ENCODE data around the gene AHCTF1. TPM values are rescaled to one million over a fixed set of nuclear protein-coding genes. Genes with fewer than 3 reads are reported as not detected.

AHCTF1 gene
- total and polyA plus RNA-seq, 9 of the 15 experiments (the other 6 are each of a cell fraction or from before 2014, with no cell fraction given): 9.4 to 102 (median 47.6) TPM

DNA sequence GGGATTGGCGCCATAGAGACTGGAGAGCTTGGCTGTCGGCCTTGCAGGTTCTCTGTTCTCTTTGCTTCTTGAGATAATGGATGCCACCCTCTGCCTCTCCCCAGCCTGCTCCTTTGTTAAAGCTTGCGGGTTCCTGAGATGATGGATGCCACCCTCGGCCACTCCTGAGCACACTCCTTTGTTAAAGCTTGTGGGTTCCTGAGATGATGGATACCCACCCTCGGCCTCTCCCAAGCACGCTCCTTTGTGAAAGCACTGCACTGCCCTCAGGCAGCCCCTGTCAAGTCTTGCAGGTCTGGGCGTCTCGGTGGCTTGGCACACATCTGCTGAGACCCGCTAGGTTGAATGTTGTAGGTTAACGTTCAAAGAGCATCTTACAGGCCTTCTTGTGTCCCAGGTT lies 131.0 kb downstream of the AHCTF1 start (continued):
- TF ChIP-seq ASH1L (IDR thresholded peaks at IDR 0.05; ENCODE audit: borderline replicate concordance, low read depth, partially characterized antibody): no peak

DNA sequence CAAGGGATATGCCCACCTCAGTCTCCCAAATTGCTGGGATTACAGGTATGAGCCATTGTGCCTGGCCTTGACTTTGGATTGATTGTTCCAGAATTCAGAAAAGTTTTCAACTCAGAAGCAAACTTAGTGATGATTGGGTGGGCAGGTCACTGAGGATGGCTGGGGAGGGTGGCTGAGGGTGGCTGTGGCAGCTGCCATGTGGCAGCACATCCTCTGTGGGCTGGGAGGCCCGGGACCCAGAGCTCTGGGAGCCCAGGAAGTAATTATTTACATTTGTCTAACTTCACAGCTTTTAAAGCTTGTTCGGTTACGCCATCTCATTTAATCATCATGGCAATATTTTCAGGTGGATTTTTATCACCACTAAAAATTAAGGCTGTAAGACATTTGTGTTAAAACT lies 131.4 kb downstream of the AHCTF1 start:
- WGBS (ENCODE audit: insufficient coverage, low coverage, missing lambda C conversion rate): 29% methylated on average over 3 of the region's 3 CpGs
- FAIRE-seq: no peak
- H3K4me1 ChIP-seq (replicated peaks in 1 of 2; ENCODE audit: control insufficient read depth in 2 of 2, insufficient read depth in 2 of 2, low read length in 2 of 2): peaks cover 0 to 11% of the 10 kb centered on the region in 2 experiments; a peak in 2 of 5 replicates
- no peak for TF ChIP-seq TAF15 (IDR thresholded peaks at IDR 0.05; ENCODE audit: low read depth, low read length)
- TF ChIP-seq, protein P1, sequence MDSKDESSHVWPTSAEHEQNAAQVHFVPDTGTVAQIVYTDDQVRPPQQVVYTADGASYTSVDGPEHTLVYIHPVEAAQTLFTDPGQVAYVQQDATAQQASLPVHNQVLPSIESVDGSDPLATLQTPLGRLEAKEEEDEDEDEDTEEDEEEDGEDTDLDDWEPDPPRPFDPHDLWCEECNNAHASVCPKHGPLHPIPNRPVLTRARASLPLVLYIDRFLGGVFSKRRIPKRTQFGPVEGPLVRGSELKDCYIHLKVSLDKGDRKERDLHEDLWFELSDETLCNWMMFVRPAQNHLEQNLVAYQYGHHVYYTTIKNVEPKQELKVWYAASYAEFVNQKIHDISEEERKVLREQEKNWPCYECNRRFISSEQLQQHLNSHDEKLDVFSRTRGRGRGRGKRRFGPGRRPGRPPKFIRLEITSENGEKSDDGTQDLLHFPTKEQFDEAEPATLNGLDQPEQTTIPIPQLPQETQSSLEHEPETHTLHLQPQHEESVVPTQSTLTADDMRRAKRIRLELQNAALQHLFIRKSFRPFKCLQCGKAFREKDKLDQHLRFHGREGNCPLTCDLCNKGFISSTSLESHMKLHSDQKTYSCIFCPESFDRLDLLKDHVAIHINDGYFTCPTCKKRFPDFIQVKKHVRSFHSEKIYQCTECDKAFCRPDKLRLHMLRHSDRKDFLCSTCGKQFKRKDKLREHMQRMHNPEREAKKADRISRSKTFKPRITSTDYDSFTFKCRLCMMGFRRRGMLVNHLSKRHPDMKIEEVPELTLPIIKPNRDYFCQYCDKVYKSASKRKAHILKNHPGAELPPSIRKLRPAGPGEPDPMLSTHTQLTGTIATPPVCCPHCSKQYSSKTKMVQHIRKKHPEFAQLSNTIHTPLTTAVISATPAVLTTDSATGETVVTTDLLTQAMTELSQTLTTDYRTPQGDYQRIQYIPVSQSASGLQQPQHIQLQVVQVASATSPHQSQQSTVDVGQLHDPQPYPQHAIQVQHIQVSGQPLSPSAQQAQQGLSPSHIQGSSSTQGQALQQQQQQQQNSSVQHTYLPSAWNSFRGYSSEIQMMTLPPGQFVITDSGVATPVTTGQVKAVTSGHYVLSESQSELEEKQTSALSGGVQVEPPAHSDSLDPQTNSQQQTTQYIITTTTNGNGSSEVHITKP (IDR thresholded peaks at IDR 0.05; ENCODE audit: partially characterized antibody): no peak
- TF ChIP-seq, protein P2, sequence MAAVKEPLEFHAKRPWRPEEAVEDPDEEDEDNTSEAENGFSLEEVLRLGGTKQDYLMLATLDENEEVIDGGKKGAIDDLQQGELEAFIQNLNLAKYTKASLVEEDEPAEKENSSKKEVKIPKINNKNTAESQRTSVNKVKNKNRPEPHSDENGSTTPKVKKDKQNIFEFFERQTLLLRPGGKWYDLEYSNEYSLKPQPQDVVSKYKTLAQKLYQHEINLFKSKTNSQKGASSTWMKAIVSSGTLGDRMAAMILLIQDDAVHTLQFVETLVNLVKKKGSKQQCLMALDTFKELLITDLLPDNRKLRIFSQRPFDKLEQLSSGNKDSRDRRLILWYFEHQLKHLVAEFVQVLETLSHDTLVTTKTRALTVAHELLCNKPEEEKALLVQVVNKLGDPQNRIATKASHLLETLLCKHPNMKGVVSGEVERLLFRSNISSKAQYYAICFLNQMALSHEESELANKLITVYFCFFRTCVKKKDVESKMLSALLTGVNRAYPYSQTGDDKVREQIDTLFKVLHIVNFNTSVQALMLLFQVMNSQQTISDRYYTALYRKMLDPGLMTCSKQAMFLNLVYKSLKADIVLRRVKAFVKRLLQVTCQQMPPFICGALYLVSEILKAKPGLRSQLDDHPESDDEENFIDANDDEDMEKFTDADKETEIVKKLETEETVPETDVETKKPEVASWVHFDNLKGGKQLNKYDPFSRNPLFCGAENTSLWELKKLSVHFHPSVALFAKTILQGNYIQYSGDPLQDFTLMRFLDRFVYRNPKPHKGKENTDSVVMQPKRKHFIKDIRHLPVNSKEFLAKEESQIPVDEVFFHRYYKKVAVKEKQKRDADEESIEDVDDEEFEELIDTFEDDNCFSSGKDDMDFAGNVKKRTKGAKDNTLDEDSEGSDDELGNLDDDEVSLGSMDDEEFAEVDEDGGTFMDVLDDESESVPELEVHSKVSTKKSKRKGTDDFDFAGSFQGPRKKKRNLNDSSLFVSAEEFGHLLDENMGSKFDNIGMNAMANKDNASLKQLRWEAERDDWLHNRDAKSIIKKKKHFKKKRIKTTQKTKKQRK (IDR thresholded peaks at IDR 0.05; ENCODE audit: borderline replicate concordance, low read depth, low read length): no peak
- TF ChIP-seq ZNF140 (CRISPR knock-in tag; IDR thresholded peaks at IDR 0.05): no peak
- TF ChIP-seq ZBED1 (IDR thresholded peaks at IDR 0.05): no peak
- no peak for TF ChIP-seq ARNT (IDR thresholded peaks at IDR 0.05)
- TF ChIP-seq, protein P3, sequence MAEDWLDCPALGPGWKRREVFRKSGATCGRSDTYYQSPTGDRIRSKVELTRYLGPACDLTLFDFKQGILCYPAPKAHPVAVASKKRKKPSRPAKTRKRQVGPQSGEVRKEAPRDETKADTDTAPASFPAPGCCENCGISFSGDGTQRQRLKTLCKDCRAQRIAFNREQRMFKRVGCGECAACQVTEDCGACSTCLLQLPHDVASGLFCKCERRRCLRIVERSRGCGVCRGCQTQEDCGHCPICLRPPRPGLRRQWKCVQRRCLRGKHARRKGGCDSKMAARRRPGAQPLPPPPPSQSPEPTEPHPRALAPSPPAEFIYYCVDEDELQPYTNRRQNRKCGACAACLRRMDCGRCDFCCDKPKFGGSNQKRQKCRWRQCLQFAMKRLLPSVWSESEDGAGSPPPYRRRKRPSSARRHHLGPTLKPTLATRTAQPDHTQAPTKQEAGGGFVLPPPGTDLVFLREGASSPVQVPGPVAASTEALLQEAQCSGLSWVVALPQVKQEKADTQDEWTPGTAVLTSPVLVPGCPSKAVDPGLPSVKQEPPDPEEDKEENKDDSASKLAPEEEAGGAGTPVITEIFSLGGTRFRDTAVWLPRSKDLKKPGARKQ (CRISPR knock-in tag; IDR thresholded peaks at IDR 0.05): no peak
- TF ChIP-seq, protein P4, sequence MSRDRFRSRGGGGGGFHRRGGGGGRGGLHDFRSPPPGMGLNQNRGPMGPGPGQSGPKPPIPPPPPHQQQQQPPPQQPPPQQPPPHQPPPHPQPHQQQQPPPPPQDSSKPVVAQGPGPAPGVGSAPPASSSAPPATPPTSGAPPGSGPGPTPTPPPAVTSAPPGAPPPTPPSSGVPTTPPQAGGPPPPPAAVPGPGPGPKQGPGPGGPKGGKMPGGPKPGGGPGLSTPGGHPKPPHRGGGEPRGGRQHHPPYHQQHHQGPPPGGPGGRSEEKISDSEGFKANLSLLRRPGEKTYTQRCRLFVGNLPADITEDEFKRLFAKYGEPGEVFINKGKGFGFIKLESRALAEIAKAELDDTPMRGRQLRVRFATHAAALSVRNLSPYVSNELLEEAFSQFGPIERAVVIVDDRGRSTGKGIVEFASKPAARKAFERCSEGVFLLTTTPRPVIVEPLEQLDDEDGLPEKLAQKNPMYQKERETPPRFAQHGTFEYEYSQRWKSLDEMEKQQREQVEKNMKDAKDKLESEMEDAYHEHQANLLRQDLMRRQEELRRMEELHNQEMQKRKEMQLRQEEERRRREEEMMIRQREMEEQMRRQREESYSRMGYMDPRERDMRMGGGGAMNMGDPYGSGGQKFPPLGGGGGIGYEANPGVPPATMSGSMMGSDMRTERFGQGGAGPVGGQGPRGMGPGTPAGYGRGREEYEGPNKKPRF (IDR thresholded peaks at IDR 0.05; ENCODE audit: low read depth, low read length): no peak
- TF ChIP-seq MBD2 (IDR thresholded peaks at IDR 0.05; ENCODE audit: borderline replicate concordance, low read depth): no peak

More for the DNA sequence above, 131.4 kb downstream of the AHCTF1 start:
- Histone ChIP-seq H2AFZ (ENCODE audit: low read depth, low read length) (no peak overlapping the region), H3K9me1 (ENCODE audit: control insufficient read depth, insufficient read depth, low read length) (no peaks in the 10 kb centered on the region), H3K4me3 (no peak overlapping the region), H4K20me1 (replicated peaks; ENCODE audit: control insufficient read depth, insufficient read depth, low read length) (no peaks in the 10 kb centered on the region), H3K27me3 (ENCODE audit: control insufficient read depth in 2 of 2, insufficient read depth in 2 of 2, low read length in 2 of 2) (peaks cover 25 to 61% of the 10 kb centered on the region in 2 experiments; a peak in 4 of 5 replicates), H3K9ac (ENCODE audit: insufficient read depth in 1 of 2, low read depth in 2 of 2, low read length in 2 of 2) (no peak overlapping the region), H3K9me3 (replicated peaks; ENCODE audit: control insufficient read depth, insufficient read depth, low read depth, low read length) (no peaks in the 10 kb centered on the region), H3K4me2 (ENCODE audit: insufficient read depth, low read length) (no peak overlapping the region), H3K27ac (ENCODE audit: extremely low read depth, low read depth, low read length) (no peak overlapping the region), H3K79me2 (ENCODE audit: control insufficient read depth, insufficient read depth, low read length) (no peaks in the 10 kb centered on the region), H3K36me3 (ENCODE audit: control insufficient read depth, insufficient read depth, low read length) (no peaks in the 10 kb centered on the region)
- DNase-seq (ENCODE audit: extremely low read depth in 1 of 4, low spot score in 3 of 4) (no peak), ATAC-seq (no peak)
- in situ Hi-C loops (cut with MboI): no loop called here
- ChIA-PET POLR2A (no interaction called here), CTCF (ENCODE audit: low intra/inter-chr PET ratio) (no interaction called here)
- BruUV-seq (replicated peaks): no TSS peak
- intact Hi-C loops (cut with micrococcal nuclease): no loop called here

Measured in K562 (cell line).